Measurements from ENCODE around the gene CAPN12. TPM values are rescaled to one million over a fixed set of nuclear protein-coding genes. Genes with fewer than 3 reads are reported as not detected.

Gene CAPN12
- total RNA-seq, 1 donor from 2014 or later = 6.6 TPM

DNA sequence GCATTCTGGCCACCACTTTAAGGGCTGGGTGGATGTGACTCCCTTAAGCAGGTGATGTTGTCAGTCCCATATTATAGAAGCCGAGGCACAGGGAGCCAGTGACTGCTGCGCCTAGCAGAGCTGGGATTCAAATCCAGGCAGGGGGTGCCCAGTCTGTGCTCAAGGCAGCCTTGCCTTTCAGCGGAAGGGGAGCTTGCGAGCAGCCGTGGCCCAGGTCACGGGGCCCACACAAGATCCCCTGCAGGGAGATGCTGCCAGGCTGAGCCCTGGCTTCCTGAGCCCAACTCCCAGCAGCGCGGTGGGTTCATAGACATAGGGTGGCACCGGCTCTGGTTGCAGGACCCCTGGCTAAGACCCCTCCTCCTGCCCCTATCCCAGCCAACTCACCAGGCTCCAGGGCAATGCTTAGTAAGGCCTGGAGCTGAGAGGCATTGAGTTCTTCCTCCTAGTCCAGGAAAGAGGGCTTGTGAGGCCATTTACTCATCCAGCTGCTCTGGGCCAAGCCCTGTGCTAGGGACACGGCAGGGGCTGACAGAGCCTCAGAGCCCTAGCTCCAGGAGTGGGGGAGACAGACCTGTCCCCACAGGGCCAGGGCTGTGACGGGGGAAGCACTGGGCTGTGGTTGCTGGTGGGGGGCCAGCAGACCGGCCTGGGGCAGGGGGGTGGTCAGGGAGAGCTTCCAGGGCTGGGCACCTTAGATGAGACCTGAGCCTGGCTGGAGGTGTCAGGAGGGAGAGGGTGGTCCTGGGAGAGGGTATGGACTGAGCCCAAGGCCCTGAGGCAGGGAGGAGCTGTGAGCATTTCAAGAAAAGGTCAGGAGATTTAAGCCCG, 9.6 kb downstream of the CAPN12 start:
- peak; percentile 38 for DNase-seq (ENCODE audit: low read depth)
- H3K27me3 ChIP-seq (ENCODE audit: control insufficient read depth, insufficient read depth, low read length) = no peaks in the 10 kb centered on the region
- H3K4me3 ChIP-seq (ENCODE audit: low read depth, low read length) = peak overlapping the region; percentile 19
- TF ChIP-seq, protein P1, sequence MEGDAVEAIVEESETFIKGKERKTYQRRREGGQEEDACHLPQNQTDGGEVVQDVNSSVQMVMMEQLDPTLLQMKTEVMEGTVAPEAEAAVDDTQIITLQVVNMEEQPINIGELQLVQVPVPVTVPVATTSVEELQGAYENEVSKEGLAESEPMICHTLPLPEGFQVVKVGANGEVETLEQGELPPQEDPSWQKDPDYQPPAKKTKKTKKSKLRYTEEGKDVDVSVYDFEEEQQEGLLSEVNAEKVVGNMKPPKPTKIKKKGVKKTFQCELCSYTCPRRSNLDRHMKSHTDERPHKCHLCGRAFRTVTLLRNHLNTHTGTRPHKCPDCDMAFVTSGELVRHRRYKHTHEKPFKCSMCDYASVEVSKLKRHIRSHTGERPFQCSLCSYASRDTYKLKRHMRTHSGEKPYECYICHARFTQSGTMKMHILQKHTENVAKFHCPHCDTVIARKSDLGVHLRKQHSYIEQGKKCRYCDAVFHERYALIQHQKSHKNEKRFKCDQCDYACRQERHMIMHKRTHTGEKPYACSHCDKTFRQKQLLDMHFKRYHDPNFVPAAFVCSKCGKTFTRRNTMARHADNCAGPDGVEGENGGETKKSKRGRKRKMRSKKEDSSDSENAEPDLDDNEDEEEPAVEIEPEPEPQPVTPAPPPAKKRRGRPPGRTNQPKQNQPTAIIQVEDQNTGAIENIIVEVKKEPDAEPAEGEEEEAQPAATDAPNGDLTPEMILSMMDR (IDR thresholded peaks at IDR 0.05; ENCODE audit: insufficient read depth, low read length, severe bottlenecking) = no peak
- peaks cover 5% of the 10 kb centered on the region for H3K36me3 ChIP-seq (ENCODE audit: control insufficient read depth, insufficient read depth, low read length)
- peak; percentile 18 for FAIRE-seq

DNA sequence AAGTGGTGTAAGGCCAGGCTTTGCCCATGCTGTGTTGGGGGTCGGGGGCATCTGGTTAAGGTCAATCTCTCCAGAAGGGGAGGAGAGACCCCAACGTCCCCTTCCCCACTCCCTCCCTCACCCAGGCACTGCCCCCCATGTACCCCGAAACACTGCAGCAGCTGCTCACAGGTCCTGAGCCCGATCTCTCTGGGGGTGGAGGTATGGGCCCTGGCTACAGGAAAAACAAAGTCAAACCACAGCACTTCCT, 10.2 kb downstream of the CAPN12 start:
- DNase-seq (ENCODE audit: low read depth) = no peak
- Histone ChIP-seq H3K36me3 (ENCODE audit: control insufficient read depth, insufficient read depth, low read length) (peaks cover 8% of the 10 kb centered on the region), H3K27me3 (ENCODE audit: control insufficient read depth, insufficient read depth, low read length) (no peaks in the 10 kb centered on the region), H3K4me3 (ENCODE audit: low read depth, low read length) (no peak overlapping the region)
- FAIRE-seq = no peak
- TF ChIP-seq, protein P1 (IDR thresholded peaks at IDR 0.05; ENCODE audit: insufficient read depth, low read length, severe bottlenecking) = no peak

DNA sequence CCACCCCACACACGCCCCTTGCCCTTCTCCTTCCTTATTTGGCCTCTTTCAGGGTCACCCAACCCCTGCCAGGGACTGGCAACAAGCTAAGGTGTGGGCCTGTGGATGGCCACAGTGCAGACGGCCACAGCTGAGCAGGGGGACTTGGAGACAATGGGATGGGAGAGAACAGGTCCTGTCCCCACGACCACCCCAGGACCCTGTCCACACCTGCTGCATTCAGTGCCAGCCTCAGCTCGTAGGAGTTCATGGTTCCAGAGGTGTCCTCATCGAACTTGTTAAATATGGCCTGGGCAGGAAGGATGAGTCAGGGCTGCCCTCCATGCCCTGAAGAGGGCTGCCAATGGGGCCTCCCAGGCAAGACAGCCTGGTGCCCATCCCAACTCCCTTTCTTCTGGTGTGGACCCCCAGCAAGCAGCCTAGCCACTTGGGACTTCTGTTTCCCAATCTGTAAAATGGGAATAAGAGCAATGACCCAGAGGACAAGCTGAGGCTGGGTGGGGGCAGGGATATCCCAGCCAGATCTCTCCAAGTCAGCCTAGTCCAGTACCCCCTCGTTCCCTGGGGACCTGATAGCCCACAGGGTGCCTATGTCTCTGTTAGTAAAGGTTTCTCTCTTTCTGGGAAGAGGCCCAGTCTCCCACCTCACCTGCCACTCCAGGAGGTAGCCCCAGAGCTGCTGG, 10.6 kb downstream of the CAPN12 start:
- TF ChIP-seq, protein P1 (IDR thresholded peaks at IDR 0.05; ENCODE audit: insufficient read depth, low read length, severe bottlenecking) = no peak
- Histone ChIP-seq H3K27me3 (ENCODE audit: control insufficient read depth, insufficient read depth, low read length) (no peaks in the 10 kb centered on the region), H3K4me3 (ENCODE audit: low read depth, low read length) (no peak overlapping the region), H3K36me3 (ENCODE audit: control insufficient read depth, insufficient read depth, low read length) (peaks cover 13% of the 10 kb centered on the region)
- no peak for FAIRE-seq
- peak; percentile 48 for DNase-seq (ENCODE audit: low read depth)

GRCh38 chr19:38733241-38733492, 11.1 kb downstream of the CAPN12 start:
- Histone ChIP-seq H3K4me3 (ENCODE audit: low read depth, low read length) (no peak overlapping the region), H3K36me3 (ENCODE audit: control insufficient read depth, insufficient read depth, low read length) (peaks cover 15% of the 10 kb centered on the region), H3K27me3 (ENCODE audit: control insufficient read depth, insufficient read depth, low read length) (no peaks in the 10 kb centered on the region)
- TF ChIP-seq, protein P1 (IDR thresholded peaks at IDR 0.05; ENCODE audit: insufficient read depth, low read length, severe bottlenecking) = no peak
- FAIRE-seq = no peak
- DNase-seq (ENCODE audit: low read depth) = no peak

GRCh38 chr19:38731654-38732301, 12.5 kb downstream of the CAPN12 start:
- TF ChIP-seq, protein P1 (IDR thresholded peaks at IDR 0.05; ENCODE audit: insufficient read depth, low read length, severe bottlenecking) = no peak
- peaks cover 24% of the 10 kb centered on the region for H3K36me3 ChIP-seq (ENCODE audit: control insufficient read depth, insufficient read depth, low read length)
- FAIRE-seq (no peak), DNase-seq (ENCODE audit: low read depth) (no peak)
- H3K4me3 ChIP-seq (ENCODE audit: low read depth, low read length) = no peak overlapping the region
- H3K27me3 ChIP-seq (ENCODE audit: control insufficient read depth, insufficient read depth, low read length) = no peaks in the 10 kb centered on the region

All from bronchial epithelial cell (primary cell).